ENCODE data around the gene RBM42.

The RBM42 gene

DNA sequence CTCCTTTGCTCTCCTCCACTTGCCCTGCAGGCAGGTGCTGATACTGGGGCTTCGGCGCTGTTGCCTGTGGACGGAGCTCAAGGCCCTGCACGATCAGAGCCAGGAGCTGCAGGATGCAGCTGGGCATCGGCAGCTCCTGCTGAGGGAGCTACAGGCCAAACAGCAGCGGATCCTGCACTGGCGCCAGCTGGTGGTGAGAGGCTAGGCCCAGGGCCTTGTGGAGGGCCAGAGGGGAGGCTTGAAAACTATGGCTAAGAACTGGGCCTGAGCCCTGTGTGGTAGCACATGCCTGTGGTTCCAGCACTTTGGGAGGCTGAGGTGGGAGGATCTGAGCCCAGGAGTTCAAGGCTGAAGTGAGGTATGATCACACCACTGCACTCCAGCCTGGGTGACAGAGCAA is 10.0 kb upstream of the RBM42 start:
- CTCF ChIA-PET: no interaction called here
- H3K27ac ChIP-seq (ENCODE audit: insufficient read depth in 1 of 2, low read depth in 1 of 2, low read length in 2 of 2, poor library complexity in 1 of 2, severe bottlenecking in 2 of 2): no peak overlapping the region
- H3K4me3 ChIP-seq (ENCODE audit: control insufficient read depth in 1 of 7, extremely low read depth in 1 of 7, insufficient read depth in 4 of 7, low read depth in 2 of 7, low read length in 6 of 7): no peak overlapping the region
- H3K36me3 ChIP-seq (ENCODE audit: control insufficient read depth in 4 of 4, insufficient read depth in 4 of 4, low read length in 3 of 4): peaks cover 0 to 59% (median 41%) of the 10 kb centered on the region in 4 experiments
- 95% methylated on average over 7 of the region's 7 CpGs for WGBS (ENCODE audit: insufficient coverage)
- no peaks in the 10 kb centered on the region for H3K9me3 ChIP-seq (ENCODE audit: control extremely low read depth in 1 of 5, control insufficient read depth in 4 of 5, insufficient read depth in 2 of 5, low read depth in 1 of 5, low read length in 4 of 5)
- POLR2A ChIA-PET: no interaction called here
- no peaks in the 10 kb centered on the region for H3K4me1 ChIP-seq (ENCODE audit: control extremely low read depth in 1 of 4, control insufficient read depth in 4 of 4, insufficient read depth in 4 of 4, low read length in 3 of 4)
- H3K27me3 ChIP-seq (replicated peaks in 2 of 5; ENCODE audit: control insufficient read depth in 4 of 5, insufficient read depth in 5 of 5, low read length in 4 of 5): no peaks in the 10 kb centered on the region
- no peak for DNase-seq

DNA sequence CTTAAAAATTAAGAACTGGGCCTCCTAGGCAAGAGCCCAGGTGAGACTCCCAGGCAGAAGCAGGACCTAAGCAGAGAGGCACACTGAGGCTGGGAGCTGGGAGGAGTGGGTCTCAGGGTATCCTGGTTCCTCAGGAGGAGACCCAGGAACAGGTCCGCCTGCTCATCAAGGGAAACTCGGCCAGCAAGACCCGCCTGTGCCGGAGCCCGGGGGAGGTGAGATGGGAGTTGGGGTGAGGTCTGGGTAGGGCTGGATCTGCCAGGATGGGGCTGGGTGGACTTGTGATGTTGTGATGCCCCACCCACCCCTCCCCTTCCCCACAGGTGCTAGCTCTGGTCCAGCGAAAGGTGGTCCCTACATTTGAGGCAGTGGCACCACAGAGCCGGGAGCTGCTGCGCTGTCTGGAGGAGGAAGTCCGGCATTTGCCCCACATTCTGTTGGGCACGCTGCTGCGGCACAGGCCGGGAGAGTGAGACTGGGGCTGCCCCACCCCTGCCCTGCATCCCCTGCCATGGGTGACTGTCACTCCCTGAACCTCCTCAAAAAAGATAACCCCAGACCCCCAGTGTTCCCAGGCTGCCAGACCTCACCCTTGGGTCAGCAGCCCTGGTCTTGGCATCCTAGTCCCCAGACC is 9.4 kb upstream of the RBM42 start:
- CTCF ChIA-PET: no interaction called here
- POLR2A ChIA-PET: no interaction called here

DNA sequence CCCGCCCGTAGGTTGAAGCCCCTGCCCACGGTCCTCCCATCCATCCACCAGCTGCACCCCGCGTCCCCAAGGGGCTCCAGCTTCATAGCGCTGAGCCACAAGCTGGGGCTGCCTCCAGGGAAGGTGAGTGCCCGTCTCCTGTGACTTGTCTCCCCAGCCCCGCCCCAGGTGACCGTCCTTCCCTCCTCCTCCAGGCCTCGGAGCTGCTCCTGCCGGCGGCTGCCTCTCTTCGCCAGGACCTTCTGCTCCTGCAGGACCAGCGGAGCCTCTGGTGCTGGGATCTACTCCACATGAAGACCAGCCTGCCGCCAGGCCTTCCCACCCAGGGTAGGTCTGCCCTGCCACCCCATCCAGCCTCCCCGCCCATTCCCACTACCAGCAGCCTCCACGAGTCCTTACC is 8.8 kb upstream of the RBM42 start:
- H3K27me3 ChIP-seq (replicated peaks in 2 of 5; ENCODE audit: control insufficient read depth in 4 of 5, insufficient read depth in 5 of 5, low read length in 4 of 5): no peaks in the 10 kb centered on the region
- no peaks in the 10 kb centered on the region for H3K4me1 ChIP-seq (ENCODE audit: control extremely low read depth in 1 of 4, control insufficient read depth in 4 of 4, insufficient read depth in 4 of 4, low read length in 3 of 4)
- no peak overlapping the region for H3K4me3 ChIP-seq (ENCODE audit: control insufficient read depth in 1 of 7, extremely low read depth in 1 of 7, insufficient read depth in 4 of 7, low read depth in 2 of 7, low read length in 6 of 7)
- DNase-seq: no peak
- H3K36me3 ChIP-seq (ENCODE audit: control insufficient read depth in 4 of 4, insufficient read depth in 4 of 4, low read length in 3 of 4): peaks cover 0 to 55% (median 37%) of the 10 kb centered on the region in 4 experiments
- H3K27ac ChIP-seq (ENCODE audit: insufficient read depth in 1 of 2, low read depth in 1 of 2, low read length in 2 of 2, poor library complexity in 1 of 2, severe bottlenecking in 2 of 2): no peak overlapping the region
- 100% methylated on average over 17 of the region's 17 CpGs for WGBS (ENCODE audit: insufficient coverage)
- POLR2A ChIA-PET: no interaction called here
- CTCF ChIA-PET: interaction anchor here (1.0 to 1.1 kb wide), 2 partner anchors 24 to 28 kb away, joined by 3 to 5 read pairs; no protein-coding TSS in a partner anchor
- no peaks in the 10 kb centered on the region for H3K9me3 ChIP-seq (ENCODE audit: control extremely low read depth in 1 of 5, control insufficient read depth in 4 of 5, insufficient read depth in 2 of 5, low read depth in 1 of 5, low read length in 4 of 5)

More for the DNA sequence above, 9.4 kb upstream of the RBM42 start:
- Histone ChIP-seq H3K27me3 (replicated peaks in 2 of 5; ENCODE audit: control insufficient read depth in 4 of 5, insufficient read depth in 5 of 5, low read length in 4 of 5) (no peaks in the 10 kb centered on the region), H3K4me1 (ENCODE audit: control extremely low read depth in 1 of 4, control insufficient read depth in 4 of 4, insufficient read depth in 4 of 4, low read length in 3 of 4) (no peaks in the 10 kb centered on the region), H3K36me3 (ENCODE audit: control insufficient read depth in 4 of 4, insufficient read depth in 4 of 4, low read length in 3 of 4) (peaks cover 0 to 59% (median 41%) of the 10 kb centered on the region in 4 experiments), H3K27ac (ENCODE audit: insufficient read depth in 1 of 2, low read depth in 1 of 2, low read length in 2 of 2, poor library complexity in 1 of 2, severe bottlenecking in 2 of 2) (no peak overlapping the region), H3K9me3 (ENCODE audit: control extremely low read depth in 1 of 5, control insufficient read depth in 4 of 5, insufficient read depth in 2 of 5, low read depth in 1 of 5, low read length in 4 of 5) (no peaks in the 10 kb centered on the region), H3K4me3 (ENCODE audit: control insufficient read depth in 1 of 7, extremely low read depth in 1 of 7, insufficient read depth in 4 of 7, low read depth in 2 of 7, low read length in 6 of 7) (no peak overlapping the region)
- DNase-seq: no peak
- 97% methylated on average over 8 of the region's 12 CpGs for WGBS (ENCODE audit: insufficient coverage)

DNA sequence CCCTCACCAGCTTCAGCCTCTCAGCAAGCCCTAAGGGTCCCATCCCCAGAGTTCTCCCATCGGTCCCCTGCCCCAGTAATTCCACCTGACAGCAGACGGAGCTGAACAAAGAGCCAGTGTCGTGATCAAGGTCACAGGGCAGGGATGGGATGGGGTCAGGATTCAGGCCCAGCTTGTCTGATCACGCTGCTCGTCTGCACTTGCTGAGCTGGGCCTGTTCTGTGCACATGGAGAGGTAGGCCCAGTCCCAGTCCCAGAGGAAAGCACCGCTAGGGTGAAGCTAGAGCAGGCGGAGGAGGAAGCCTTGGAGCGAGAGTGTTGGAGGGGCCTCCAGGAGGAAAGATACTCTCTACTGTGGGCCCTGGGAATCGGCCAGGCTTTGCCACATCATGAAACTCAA is 7.1 kb upstream of the RBM42 start:
- POLR2A ChIA-PET: no interaction called here
- Histone ChIP-seq H3K27me3 (replicated peaks in 2 of 5; ENCODE audit: control insufficient read depth in 4 of 5, insufficient read depth in 5 of 5, low read length in 4 of 5) (no peaks in the 10 kb centered on the region), H3K9me3 (ENCODE audit: control extremely low read depth in 1 of 5, control insufficient read depth in 4 of 5, insufficient read depth in 2 of 5, low read depth in 1 of 5, low read length in 4 of 5) (no peaks in the 10 kb centered on the region), H3K4me3 (ENCODE audit: control insufficient read depth in 1 of 7, extremely low read depth in 1 of 7, insufficient read depth in 4 of 7, low read depth in 2 of 7, low read length in 6 of 7) (no peak overlapping the region), H3K36me3 (ENCODE audit: control insufficient read depth in 4 of 4, insufficient read depth in 4 of 4, low read length in 3 of 4) (peaks cover 0 to 46% (median 27%) of the 10 kb centered on the region in 4 experiments), H3K4me1 (ENCODE audit: control extremely low read depth in 1 of 4, control insufficient read depth in 4 of 4, insufficient read depth in 4 of 4, low read length in 3 of 4) (no peaks in the 10 kb centered on the region), H3K27ac (ENCODE audit: insufficient read depth in 1 of 2, low read depth in 1 of 2, low read length in 2 of 2, poor library complexity in 1 of 2, severe bottlenecking in 2 of 2) (no peak overlapping the region)
- CTCF ChIA-PET: interaction anchor here (1.4 kb wide), 1 partner anchor 10 kb away, joined by 4 read pairs; no protein-coding TSS in a partner anchor
- 98% methylated on average over 8 of the region's 9 CpGs for WGBS (ENCODE audit: insufficient coverage)
- no peak for DNase-seq

DNA sequence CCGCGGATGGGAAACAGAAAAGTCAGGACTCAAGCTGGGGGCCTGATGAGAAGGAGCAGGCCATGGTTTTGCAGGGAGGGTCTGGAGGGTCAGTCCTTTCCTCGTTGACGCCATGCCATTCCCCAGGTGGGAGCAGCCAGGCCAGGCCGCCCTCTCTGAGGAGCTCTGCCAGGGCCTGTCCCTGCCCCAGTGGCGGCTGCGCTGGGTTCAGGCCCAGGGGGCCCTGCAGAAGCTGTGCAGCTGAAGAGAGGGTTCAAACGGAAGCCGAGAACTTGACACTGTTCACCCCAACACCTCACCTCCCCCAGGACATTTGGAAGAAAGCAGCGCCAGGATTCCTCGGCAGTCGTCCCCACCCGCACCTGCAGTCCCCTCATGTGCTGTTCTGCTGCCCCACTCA is 6.1 kb upstream of the RBM42 start:
- WGBS (ENCODE audit: insufficient coverage): 93% methylated on average over 9 of the region's 13 CpGs
- Histone ChIP-seq H3K27me3 (replicated peaks in 2 of 5; ENCODE audit: control insufficient read depth in 4 of 5, insufficient read depth in 5 of 5, low read length in 4 of 5) (no peaks in the 10 kb centered on the region), H3K9me3 (ENCODE audit: control extremely low read depth in 1 of 5, control insufficient read depth in 4 of 5, insufficient read depth in 2 of 5, low read depth in 1 of 5, low read length in 4 of 5) (no peaks in the 10 kb centered on the region), H3K36me3 (ENCODE audit: control insufficient read depth in 4 of 4, insufficient read depth in 4 of 4, low read length in 3 of 4) (peaks cover 0 to 36% (median 18%) of the 10 kb centered on the region in 4 experiments), H3K4me3 (ENCODE audit: control insufficient read depth in 1 of 7, extremely low read depth in 1 of 7, insufficient read depth in 4 of 7, low read depth in 2 of 7, low read length in 6 of 7) (no peak overlapping the region), H3K27ac (ENCODE audit: insufficient read depth in 1 of 2, low read depth in 1 of 2, low read length in 2 of 2, poor library complexity in 1 of 2, severe bottlenecking in 2 of 2) (no peak overlapping the region), H3K4me1 (ENCODE audit: control extremely low read depth in 1 of 4, control insufficient read depth in 4 of 4, insufficient read depth in 4 of 4, low read length in 3 of 4) (peaks cover 0 to under 1% (median 0%) of the 10 kb centered on the region in 4 experiments)
- ChIA-PET POLR2A (no interaction called here), CTCF (interaction anchor here (1.4 kb wide), 1 partner anchor 9 kb away, joined by 4 read pairs; no protein-coding TSS in a partner anchor)
- no peak for DNase-seq

DNA sequence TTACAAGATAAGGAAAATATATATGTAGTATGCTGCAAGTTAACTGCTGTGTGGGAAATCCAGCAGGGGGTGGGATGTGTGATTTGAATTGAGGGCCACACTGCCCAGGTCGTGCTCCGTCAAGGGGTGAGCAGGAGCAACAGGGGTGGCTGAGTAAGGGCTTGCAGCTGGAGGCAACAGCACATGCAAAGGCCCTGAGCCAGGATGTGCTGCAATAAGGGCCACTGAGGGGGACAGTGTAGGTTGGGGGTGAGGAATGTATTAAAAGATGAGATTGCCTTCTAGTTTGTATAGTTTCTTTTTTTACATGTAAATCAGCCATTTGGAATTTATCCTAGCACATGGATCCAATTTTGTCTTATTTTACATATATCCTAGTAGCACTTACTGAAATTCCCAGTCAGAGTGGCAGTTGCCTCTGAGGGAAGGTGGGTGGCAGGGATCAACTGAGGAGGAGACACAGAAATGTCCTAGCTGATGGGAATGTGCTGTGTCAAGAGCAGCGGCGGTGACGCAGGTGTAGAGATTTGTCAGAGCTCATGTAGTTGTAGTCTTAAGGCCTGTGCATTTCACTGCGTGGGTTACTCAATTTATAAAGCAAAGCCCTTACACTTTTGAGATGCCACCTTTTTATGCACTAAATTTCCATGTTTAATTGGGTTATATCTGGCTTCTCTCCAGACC is 5.4 kb upstream of the RBM42 start:
- H3K36me3 ChIP-seq (ENCODE audit: control insufficient read depth in 4 of 4, insufficient read depth in 4 of 4, low read length in 3 of 4): peaks cover 0 to 31% (median 14%) of the 10 kb centered on the region in 4 experiments
- H3K4me3 ChIP-seq (ENCODE audit: control insufficient read depth in 1 of 7, extremely low read depth in 1 of 7, insufficient read depth in 4 of 7, low read depth in 2 of 7, low read length in 6 of 7): no peak overlapping the region
- DNase-seq: no peak
- peaks cover 0 to 7% (median 6%) of the 10 kb centered on the region in 4 experiments for H3K4me1 ChIP-seq (ENCODE audit: control extremely low read depth in 1 of 4, control insufficient read depth in 4 of 4, insufficient read depth in 4 of 4, low read length in 3 of 4)
- no peak overlapping the region for H3K27ac ChIP-seq (ENCODE audit: insufficient read depth in 1 of 2, low read depth in 1 of 2, low read length in 2 of 2, poor library complexity in 1 of 2, severe bottlenecking in 2 of 2)
- CTCF ChIA-PET: interaction anchor here (1.3 to 1.5 kb wide), 2 partner anchors 9 to 37 kb away, joined by 3 to 4 read pairs; no protein-coding TSS in a partner anchor
- no peaks in the 10 kb centered on the region for H3K27me3 ChIP-seq (replicated peaks in 2 of 5; ENCODE audit: control insufficient read depth in 4 of 5, insufficient read depth in 5 of 5, low read length in 4 of 5)
- 100% methylated on average over 3 of the region's 6 CpGs for WGBS (ENCODE audit: insufficient coverage)
- POLR2A ChIA-PET: no interaction called here
- no peaks in the 10 kb centered on the region for H3K9me3 ChIP-seq (ENCODE audit: control extremely low read depth in 1 of 5, control insufficient read depth in 4 of 5, insufficient read depth in 2 of 5, low read depth in 1 of 5, low read length in 4 of 5)

DNA sequence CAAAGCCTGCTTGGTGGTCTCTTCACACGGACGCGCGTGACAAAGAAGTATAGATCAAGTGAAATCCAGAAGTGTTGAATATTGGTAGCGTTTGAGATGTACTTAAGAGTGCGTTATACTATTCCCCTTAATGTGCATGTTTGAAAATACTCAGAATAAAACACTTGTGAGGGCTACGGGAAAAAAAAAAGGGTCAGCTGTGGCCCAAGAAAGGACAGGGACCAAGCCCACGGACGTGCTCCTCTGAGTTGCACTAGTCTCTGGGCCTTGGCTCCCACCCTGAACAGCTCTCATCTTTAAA is 622 bp upstream of the RBM42 start:
- ChIA-PET CTCF (interaction anchor here (1.0 kb wide), 2 partner anchors 8 to 79 kb away, joined by 3 to 4 read pairs; no protein-coding TSS in a partner anchor), POLR2A (no interaction called here)
- peak overlapping the region; percentile 67 to 92 (median 87) for H3K4me3 ChIP-seq (ENCODE audit: control insufficient read depth in 1 of 7, extremely low read depth in 1 of 7, insufficient read depth in 4 of 7, low read depth in 2 of 7, low read length in 6 of 7)
- peak overlapping the region; percentile 78 to 96 for H3K27ac ChIP-seq (ENCODE audit: insufficient read depth in 1 of 2, low read depth in 1 of 2, low read length in 2 of 2, poor library complexity in 1 of 2, severe bottlenecking in 2 of 2)
- H3K27me3 ChIP-seq (replicated peaks in 2 of 5; ENCODE audit: control insufficient read depth in 4 of 5, insufficient read depth in 5 of 5, low read length in 4 of 5): no peaks in the 10 kb centered on the region
- peaks cover 5 to 14% (median 12%) of the 10 kb centered on the region in 4 experiments for H3K4me1 ChIP-seq (ENCODE audit: control extremely low read depth in 1 of 4, control insufficient read depth in 4 of 4, insufficient read depth in 4 of 4, low read length in 3 of 4)
- no peaks in the 10 kb centered on the region for H3K9me3 ChIP-seq (ENCODE audit: control extremely low read depth in 1 of 5, control insufficient read depth in 4 of 5, insufficient read depth in 2 of 5, low read depth in 1 of 5, low read length in 4 of 5)
- WGBS (ENCODE audit: insufficient coverage): 26% methylated on average over 7 of the region's 9 CpGs
- DNase-seq: no peak
- peaks cover 8 to 30% (median 25%) of the 10 kb centered on the region in 4 experiments for H3K36me3 ChIP-seq (ENCODE audit: control insufficient read depth in 4 of 4, insufficient read depth in 4 of 4, low read length in 3 of 4)

Data from common myeloid progenitor, CD34-positive (primary cell).